NCI-H1436 (cell line): ENCODE results near the gene NUP50.
A peak's percentile ranks its signal among the peaks of the same experiment; 100 is the strongest.

ENCODE experiments used
- DNase-seq: peaks from one replicate; lab custom pipeline; 2025; lab: John Stamatoyannopoulos, UW

Gene NUP50

DNA sequence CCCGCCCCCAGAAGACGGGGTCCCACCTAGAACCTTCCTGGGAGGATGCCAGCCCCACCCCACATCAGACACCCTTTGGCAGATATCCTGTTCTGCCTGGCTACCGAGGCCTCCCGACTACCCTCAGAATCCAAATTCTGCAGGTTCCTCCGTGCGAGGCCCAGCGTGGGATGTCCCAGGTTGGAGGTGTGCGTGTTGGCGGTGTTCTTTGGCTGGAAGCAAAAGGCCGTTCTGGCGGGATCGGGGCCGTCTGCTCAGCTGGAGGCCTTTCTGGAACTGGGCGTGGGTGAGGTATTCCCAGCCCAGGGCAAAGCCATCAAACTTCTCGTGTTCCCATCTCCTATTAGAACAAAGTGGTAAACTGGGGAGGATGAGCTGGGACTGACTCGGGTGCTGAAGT lies 32.6 kb downstream of the NUP50 start:
- no peak for DNase-seq

DNA sequence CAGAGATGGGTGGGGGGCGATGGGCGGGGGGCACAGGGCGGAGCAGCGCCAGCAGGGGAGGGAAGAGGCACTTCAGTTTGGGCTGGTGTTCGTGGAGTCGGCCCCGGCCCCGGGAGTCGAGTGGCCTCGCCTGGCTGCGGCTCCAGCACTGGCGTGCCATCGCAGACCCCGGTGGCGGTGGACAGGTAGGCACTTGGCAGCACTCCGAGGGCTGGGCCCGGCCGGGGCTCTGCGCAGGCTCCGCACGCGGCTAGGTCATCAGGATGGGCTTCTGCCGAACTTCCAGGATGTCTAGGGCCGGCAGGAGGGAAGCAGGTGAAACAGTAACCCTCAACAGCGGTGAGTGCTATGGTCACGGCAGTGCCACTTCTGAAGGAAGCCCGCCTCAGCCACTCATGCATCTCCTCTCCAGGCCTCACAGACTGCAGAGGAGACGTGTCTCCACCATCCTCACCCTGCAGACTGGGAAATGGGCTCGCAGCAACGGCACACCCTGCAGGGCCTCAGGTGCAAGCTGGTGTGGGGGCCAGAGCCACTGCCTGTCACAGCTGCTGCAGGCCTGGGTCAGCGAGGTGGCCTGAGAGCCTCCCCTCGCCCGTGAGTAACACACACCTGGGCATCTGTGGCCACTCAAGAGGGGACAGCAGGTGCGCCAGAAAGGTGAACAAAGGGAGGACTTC lies 33.3 kb downstream of the NUP50 start:
- DNase-seq, result no peak

DNA sequence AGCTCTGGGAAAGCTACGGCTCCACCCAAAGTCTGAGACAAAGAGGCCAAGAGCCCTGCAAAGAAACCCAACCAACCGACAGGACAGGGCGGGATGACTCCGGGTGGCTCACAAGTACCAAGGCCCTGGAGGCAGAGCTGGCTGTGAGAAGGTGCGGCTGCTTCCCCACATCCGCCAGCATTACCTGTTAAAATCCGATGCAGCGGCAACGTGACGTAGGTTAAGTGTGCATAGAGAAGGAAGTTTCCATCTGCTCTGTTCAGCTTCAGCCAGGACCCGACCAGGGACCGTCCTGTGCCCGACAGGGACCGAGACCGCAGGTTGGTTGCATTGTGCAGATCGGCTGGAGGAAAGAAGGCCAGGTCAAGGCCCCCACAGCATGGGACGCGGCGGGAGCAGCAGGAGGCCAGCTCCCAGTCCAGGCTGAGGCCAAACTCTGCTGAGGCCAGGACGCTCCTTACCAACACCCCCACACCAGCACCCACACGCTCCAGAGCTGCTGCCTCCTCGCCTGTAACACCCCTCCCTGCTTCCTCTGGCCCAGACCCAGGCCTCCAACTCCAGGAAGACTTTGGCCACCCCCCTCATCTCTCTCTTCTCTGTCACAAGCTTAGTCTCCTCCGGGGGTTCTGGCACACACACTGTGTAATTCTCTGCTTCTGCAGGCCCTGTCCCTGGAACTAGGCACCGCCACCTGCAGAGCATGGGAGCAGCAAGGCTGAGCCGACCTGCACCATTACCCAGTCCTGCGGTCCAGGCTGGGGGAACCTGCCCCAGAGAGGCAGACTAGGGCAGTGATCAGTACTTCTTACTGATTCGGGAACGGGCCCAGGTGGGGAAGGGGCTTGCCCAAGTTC lies 34.1 kb downstream of the NUP50 start:
- no peak for DNase-seq

DNA sequence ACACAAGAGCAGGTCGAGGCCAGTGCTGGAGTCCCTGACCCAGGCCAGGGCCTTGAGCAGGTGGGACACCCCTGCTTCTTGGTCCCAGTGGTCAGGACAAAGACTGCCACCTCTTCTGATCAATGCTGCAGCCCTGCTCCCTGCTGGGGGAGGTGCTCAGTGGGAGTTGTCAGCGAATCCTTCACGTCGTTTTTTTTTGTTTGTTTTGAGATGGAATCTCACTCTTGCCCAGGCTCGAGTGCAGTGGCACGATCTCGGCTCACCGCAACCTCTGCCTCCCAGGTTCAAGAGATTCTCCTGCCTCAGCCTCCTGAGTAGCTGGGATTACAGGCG lies 34.7 kb downstream of the NUP50 start:
- DNase-seq, result no peak

DNA sequence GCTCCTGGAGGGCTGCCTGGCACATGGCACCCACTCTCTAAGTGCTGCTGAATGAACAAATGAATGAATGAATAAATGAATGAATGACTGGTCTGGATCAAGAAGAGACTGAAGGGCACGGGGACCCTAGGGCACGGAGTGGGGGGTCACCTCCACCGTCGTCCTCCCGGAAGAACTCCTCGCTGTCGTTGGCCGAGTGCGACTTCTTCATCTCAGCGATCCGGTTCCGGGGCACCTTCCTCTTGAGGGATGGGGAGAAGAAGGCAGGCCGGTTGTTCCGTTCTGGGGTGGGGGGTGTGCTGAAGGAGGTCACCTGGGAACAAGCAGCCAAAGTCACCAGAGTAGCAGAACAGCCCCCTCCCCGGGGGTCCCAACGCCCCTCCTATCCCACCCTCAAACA lies 36.0 kb downstream of the NUP50 start:
- no peak for DNase-seq

DNA sequence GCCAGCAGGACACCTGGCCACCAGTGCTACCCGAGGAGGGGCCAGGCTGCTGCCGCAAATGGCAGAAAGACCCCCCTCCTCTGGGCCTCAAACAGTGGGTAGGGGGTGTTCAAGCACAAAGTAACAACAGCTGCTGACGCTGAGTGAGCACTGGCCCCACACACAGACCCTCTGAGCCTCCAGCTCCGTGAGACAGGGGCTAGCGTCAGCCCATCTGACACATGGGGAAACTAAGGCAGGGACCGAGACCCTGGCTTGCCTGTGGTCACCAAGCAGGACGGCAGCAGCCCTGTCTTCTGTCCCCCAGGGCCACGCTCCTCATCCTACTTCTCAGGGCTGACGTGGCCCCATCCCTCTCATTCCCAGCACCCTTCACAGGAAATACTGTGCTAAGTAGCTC lies 36.5 kb downstream of the NUP50 start:
- no peak for DNase-seq

DNA sequence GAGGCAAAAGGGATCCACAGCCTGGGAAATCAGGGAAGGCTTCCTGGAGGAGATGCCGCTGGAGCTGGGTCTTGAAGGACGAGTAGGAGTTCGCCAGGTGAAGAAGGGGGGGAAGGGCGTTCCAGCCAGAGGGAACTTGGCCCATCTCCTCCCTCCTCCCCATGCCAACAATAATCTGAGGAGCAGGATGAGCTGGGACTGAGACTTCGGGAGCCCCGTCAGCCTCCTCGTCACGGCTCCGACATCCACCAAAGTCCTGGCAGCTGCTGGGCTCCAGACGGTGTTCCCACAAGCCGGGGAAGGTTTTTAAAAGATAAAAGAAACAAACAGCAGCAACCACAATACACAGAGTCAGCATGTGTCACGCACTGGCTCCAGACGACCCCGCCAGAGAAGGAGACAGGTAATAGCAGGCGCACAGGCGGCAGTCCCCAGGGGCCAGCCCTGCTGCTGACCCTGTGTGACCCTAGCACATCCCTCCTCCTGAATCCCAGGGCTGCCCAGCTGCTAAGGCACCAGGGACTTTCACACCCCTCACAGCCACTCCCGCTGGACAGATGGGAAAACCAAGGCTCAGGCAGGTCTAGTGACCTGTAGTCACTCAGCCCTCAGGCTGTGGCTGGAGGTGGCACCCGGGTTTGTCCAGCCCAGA lies 37.3 kb downstream of the NUP50 start:
- DNase-seq, result no peak

DNA sequence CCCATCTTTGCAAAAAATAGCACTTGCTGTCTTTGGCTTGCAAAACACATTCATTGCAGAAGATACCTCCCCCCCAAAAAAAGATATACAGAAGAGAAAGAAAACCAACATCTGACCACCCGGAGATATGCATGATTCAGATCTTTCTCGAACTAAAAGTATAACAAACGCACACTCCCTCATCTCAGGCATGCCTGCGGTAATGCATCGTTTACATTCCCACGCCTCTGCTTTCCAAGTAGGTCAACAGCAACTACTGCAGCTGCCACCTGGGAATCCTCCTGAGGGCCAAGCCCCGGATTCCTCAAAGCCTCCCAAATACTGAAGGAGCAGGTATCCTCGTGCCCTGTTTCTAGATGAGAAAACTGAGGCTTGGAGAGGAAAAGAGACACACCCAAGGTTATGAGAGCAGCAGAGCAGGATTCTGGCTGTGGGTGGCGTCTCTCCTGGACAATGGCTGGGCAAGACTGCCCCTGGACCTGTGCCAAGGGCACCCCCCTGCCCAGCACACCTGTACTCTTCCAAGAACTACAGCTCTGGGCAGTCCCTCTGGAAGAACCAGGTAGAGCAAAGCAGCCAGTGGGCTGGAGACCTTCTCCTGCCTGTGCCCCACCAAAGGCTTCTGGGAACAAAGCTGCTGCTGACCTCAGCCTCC lies 38.1 kb downstream of the NUP50 start:
- DNase-seq, result no peak

DNA sequence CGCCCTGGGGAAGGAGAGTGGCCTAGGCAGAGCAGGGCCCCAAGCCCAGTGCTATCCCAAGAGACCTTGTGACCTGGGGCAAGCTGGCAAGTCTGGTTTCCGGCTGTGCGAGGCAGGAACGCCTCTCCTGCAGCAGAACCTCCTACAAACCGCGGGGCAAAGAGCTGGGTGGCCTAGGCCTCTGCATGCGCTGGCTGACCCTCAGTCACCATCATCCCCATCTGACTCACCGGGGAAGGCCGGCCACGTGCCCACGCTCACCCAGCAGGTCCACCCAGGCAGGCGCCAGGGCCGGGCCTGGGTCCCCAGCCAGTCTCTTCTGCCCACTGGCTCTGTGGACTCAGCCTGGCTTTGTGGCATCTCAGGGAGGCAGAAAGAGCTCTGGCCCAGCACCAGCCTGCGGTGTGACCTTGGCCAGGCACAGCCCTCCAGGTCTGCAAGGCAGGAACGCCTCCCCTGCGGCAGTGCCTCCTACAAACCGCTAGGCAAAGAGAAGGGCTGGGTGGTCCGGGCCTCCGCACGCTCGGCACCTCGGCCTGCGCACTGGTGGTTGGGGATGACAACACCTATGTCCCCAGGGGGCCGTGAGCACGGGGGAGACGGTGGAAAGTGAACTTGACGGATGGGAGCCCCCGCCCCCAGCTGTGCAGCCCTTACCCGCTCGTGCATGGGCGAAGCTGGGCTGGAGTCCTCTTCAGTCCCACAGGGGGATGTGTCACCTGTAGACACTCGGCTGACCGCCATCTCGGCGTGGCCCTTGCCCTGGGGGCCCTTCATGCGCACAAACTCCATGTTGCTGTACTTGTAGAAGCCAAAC lies 38.8 kb downstream of the NUP50 start:
- DNase-seq, result no peak

DNA sequence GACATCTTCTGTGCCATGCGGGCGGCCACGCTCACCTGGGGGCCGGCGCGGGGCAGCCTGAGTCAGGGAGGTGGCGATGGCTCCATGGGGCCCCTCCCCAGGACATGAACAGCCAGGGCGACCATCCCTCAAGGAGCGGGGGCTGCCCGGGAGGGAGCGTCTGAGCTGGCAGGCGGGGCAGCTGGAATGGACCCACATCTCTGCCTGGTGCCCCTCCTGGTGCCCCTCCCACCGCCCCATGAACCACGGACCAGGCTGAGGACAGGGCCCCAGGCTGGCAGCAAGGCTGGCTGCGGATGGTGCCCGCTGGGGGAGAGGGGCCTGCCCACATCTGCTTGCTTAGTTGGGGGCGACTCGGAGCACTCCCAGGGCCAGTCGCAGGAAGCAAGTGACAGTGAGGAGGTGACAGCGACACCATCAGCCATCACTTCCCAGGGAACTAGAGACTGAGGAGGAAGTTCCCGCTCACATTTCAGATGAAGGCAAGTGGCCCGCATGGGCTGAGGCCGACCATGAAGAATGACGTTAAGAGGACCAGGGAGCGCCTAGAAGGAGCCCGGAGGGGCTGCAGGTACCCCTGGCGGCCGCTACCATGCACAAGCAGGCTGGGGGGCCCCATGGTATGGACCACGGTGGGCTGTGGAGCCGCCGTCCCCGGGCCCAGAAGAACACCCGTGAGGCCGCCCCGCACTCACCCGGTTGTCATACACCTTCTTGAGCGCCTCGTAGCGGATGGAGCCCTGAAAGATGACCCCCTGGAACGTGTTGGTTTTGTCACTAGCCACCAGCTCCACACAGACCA lies 39.6 kb downstream of the NUP50 start:
- DNase-seq, result no peak

DNA sequence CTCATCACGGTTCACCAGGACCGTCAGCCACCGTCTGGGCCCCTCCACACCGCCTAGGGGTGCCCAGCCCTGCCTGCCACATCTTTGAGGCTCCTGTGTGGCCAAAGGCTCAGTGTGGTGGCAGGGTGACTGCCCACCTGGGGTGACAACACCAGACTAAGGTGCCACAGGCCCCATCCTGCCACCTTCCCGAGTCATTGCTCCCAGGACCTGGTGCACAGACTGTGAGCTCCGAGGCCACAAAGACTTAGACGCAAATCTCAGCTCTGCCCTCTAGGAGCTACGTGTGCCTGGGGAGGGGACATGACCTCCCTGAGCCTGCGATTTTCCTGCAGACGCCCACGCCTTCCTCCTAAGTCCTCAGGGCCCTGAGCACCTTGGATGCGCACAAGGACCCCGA lies 40.5 kb downstream of the NUP50 start:
- no peak for DNase-seq

DNA sequence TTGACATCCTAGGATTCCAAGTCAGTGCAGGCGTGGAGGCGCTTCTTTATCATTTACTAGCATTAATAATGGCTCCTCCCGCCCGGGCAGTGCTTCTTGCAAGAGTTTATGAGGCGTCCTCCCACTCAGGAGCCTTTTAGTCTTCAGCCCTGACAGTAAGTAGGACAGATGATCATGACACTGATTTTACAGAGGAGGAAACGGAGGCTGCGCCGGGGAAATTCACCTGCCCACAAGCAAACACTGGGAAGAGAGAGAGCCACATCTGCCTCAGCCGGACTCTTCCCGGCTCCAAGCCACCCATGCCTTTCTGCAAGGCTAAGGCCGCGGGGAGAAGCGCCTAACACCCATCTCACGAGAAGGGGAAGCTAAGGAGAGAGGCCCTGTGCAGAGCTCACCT lies 41.1 kb downstream of the NUP50 start:
- DNase-seq, result no peak

DNA sequence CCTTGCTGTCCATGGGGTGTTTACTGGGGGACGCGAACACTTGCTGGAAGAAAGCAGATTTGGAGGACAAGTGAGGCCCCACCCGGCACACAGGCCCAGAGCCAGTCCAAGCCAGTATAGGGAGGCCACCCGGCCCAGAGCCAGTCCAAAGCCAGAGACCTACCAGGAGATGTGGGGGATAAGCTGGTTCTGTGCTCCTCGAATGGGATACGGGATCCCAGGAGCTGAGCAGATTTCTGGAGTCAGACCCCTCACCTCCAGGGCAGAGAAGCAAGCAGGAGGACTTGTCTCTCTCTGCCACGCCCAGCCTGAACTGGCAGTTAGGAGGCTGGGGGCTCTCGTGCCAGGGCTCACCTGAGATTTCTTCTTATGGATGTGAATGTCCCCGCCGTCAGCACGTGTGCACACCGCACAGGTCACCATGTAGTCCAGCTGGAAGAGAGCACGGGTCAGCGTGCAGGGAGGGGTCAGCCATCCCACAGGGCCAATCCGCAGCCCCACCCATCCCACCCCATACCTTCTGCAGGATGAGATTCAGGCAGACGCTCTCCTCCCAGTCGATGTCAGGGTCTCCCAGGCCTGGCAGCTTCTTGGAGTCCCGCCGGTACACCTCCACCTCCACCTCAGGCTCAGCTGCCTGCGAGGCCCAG lies 41.7 kb downstream of the NUP50 start:
- no peak for DNase-seq

DNA sequence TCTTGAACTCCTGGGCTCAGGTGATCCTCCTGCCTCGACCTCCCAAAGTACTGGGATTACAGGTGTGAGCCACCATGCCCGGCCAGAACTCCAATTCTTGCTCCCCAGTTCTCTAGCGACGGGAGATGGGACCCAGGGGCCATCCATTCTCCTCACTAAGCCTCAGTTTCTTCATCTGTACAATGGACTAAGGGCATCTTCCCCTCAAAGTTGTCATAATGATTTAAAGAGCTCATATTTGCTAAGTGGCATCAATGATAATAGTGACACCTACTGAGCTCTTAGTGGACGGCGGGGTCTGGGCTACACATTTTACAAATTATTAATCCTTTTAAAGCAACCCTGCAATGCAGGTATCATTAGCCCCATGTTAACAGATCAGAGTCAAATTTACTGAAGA lies 42.5 kb downstream of the NUP50 start:
- no peak for DNase-seq

DNA sequence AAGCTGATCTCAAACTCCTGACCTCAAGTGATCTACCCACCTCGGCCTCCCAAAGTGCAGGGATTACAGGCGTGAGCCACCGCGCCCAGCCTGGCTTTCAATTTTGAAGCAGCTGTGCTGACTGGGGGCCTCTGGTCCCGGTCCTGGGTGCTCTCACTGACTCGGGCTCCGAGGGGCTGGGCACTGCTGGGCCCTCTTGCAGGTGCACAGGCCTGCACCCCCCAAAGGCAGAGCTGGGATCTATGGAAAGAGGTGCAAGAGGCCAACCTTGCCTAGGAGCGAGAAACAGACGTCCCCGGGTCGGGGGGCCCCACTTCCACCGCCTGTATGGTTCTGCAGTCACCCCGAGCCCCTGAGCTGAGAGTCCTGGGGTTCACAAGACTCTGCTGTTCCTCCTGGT lies 43.8 kb downstream of the NUP50 start:
- no peak for DNase-seq

DNA sequence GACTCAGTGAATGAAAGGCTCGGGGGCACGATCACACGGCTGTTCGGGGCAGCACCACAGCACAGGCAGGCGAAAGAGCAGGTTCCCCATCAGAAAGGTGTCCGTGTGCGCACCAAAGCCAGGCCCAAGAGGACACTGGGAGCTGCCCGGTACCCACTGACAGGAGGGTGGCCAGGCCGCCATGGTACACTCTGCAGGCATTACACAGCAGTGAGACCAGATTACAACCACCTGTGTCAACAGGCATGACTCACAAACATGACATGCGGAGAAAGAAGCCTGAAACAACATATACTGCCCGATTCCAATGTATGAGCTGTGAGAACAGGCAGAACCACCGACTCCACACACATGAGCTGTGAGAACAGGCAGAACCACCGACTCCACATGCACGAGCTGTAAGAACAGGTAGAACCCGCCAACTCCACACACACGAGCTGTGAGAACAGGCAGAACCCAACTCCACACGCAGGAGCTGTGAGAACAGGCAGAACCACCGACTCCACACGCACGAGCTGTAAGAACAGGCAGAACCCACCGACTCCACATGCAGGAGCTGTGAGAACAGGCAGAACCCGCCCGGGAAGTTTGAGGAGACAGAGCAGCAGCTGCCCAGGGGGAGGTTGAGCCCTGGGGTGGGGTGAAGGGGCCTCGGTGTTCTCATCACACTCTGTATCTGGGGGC lies 44.4 kb downstream of the NUP50 start:
- no peak for DNase-seq

DNA sequence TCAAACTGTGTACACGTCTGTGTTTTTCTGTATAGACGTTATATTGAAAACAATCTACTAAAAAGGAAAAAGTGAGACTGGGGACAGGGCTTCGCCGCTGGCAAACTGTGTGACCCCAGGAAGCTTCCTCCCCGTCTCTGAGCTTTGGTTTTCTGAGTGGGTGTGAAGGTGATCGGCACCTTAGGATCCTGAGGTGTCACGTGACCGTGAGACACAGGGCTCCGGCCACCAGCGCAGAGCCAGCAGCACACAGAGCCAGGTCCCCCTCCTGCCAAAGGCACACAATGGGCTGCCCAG lies 44.9 kb downstream of the NUP50 start:
- no peak for DNase-seq

DNA sequence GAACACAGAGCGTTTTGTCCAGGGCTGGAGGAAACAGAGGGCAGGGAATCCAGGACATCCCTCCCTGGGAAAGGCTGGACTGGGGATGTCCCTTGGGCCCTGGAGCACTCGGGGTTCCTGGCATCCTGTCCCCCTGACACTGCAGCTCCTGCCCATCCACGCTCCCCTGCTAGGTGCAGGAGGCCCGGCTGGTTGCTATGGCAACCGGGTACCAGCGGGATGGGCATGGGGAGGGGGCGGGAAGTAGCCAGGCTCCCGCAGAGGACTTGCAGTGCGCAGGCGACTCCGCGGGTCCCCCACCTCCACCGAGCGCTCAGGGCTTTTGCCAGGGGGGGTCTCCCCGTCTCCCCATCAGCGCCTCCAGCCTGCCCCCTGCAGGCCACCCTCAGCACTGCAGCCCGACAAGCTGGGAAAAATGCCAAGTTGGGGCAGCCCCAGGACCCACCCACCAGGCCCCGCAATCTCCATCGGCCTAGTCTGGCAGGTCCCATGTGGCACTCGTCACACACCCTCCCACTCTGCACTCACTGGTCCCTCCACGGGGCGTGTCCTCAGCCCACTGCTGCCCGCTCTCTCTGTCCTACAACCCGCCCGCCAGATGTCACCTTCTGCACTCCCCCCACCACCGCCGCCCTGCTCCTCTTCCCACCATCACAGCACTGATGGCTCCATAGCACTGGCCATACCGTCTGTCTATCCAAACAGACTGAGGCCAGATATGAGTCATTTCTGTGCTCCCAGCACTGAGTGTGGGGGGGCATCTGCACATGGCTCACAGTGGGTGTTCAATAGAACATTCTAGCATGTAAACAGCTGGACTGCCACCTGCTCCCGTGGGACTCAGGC lies 45.5 kb downstream of the NUP50 start:
- DNase-seq, result peak; percentile 26

DNA sequence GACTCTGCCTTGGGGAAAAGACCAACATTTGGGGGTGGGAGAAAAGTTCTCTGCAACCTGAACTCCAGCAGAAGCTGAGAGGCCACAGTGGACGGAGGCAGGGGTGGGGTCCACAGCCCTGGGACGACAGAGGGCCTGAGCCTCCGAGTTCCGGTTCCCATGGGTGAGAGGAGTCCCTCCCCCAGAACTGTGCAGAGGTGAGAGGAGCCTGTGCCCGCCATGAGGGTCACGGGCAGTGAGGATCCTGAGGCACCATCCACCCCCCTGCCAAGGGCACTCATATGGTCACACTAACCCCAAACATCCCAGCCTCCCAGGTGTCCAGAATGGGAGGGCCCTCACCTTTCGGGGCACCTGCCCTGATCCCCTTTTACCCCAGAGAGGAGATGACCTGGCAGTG lies 46.4 kb downstream of the NUP50 start:
- no peak for DNase-seq
